Measurements from ENCODE around the gene ANO2.
"Not testable (repeated sequence)": the region's sequence is repeated elsewhere in the genome, so short reads cannot be mapped to it uniquely, and the experiment has no call there.

ANO2 gene

DNA sequence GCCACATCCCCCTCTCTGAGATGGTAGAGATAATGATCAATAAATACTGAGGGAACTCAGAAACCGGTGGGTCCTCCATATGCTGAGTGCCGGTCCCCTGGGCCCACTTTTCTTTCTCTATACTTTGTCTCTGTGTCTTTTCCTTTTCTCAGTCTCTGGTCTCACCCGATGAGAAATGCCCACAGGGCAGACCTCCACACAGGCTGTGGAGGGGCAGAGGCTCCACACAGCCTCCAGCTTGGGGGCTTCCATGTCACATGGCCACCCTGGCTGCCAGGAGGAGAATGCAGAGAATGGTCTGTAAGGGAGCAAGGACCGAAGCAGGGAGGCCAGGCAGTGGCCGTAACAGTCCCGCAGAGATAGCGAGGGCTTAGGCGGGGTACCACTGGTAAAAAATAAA is 407.3 kb downstream of the ANO2 start:
- TF ChIP-seq, protein P1, sequence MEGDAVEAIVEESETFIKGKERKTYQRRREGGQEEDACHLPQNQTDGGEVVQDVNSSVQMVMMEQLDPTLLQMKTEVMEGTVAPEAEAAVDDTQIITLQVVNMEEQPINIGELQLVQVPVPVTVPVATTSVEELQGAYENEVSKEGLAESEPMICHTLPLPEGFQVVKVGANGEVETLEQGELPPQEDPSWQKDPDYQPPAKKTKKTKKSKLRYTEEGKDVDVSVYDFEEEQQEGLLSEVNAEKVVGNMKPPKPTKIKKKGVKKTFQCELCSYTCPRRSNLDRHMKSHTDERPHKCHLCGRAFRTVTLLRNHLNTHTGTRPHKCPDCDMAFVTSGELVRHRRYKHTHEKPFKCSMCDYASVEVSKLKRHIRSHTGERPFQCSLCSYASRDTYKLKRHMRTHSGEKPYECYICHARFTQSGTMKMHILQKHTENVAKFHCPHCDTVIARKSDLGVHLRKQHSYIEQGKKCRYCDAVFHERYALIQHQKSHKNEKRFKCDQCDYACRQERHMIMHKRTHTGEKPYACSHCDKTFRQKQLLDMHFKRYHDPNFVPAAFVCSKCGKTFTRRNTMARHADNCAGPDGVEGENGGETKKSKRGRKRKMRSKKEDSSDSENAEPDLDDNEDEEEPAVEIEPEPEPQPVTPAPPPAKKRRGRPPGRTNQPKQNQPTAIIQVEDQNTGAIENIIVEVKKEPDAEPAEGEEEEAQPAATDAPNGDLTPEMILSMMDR (IDR thresholded peaks at IDR 0.05; ENCODE audit: low read depth, low read length, missing control alignments), result no peak
- in situ Hi-C loops (cut with HindIII; ENCODE audit: low pct_ligation_motif_present, low sequenced_read_pairs), result no loop called here
- H3K27ac ChIP-seq, result no peak overlapping the region
- no peak for DNase-seq
- H3K4me3 ChIP-seq (ENCODE audit: low read depth, low read length), result no peak overlapping the region
- no peaks in the 10 kb centered on the region for H3K36me3 ChIP-seq (replicated peaks)
- no peaks in the 10 kb centered on the region for H3K27me3 ChIP-seq (replicated peaks)

DNA sequence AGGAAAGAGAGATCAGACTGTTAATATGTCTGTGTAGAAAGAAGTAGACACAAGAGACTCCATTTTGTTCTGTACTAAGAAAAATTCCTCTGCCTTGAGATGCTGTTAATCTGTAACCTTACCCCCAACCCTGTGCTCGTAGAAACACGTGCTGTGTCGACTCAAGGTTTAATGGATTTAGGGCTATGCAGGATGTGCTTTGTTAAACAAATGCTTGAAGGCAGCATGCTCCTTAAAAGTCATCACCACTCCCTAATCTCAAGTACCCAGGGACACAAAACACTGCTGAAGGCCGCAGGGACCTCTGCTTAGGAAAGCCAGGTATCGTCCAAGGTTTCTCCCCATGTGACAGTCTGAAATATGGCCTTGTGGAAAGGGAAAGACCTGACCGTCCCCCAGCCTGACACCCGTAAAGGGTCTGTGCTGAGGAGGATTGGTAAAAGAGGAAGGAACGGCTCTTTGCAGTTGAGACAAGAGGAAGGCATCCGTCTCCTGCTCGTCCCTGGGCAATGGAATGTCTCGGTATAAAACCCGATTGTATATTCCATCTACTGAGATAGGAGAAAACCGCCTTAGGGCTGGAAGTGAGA is 407.9 kb downstream of the ANO2 start:
- H3K27me3 ChIP-seq (replicated peaks); H3K27ac ChIP-seq; H3K36me3 ChIP-seq (replicated peaks); H3K4me3 ChIP-seq (ENCODE audit: low read depth, low read length); in situ Hi-C loops (cut with HindIII; ENCODE audit: low pct_ligation_motif_present, low sequenced_read_pairs); DNase-seq: not testable (repeated sequence)

DNA sequence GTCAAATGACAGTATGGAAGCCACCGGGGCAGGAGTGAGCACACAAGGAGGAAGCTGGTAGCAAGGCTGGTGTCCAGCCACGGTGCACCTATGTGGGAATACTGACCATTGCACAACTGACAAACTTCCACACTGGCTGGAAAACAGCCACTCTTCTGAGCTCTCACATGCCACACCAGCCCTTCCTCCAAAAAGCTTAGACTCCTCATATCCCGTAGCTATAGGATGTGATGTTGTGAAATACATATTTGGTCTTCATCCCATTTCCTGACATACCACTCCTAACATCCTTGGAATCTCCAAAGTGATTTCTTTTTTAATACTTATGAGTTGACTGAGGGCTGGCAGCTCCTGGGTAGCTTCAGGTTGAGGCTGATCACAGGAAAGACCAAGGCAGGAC is 409.5 kb downstream of the ANO2 start:
- no peak overlapping the region for H3K4me3 ChIP-seq (ENCODE audit: low read depth, low read length)
- TF ChIP-seq, protein P1 (IDR thresholded peaks at IDR 0.05; ENCODE audit: low read depth, low read length, missing control alignments), result no peak
- DNase-seq, result no peak
- no peaks in the 10 kb centered on the region for H3K36me3 ChIP-seq (replicated peaks)
- in situ Hi-C loops (cut with HindIII; ENCODE audit: low pct_ligation_motif_present, low sequenced_read_pairs), result no loop called here
- H3K27me3 ChIP-seq (replicated peaks), result no peaks in the 10 kb centered on the region
- no peak overlapping the region for H3K27ac ChIP-seq

DNA sequence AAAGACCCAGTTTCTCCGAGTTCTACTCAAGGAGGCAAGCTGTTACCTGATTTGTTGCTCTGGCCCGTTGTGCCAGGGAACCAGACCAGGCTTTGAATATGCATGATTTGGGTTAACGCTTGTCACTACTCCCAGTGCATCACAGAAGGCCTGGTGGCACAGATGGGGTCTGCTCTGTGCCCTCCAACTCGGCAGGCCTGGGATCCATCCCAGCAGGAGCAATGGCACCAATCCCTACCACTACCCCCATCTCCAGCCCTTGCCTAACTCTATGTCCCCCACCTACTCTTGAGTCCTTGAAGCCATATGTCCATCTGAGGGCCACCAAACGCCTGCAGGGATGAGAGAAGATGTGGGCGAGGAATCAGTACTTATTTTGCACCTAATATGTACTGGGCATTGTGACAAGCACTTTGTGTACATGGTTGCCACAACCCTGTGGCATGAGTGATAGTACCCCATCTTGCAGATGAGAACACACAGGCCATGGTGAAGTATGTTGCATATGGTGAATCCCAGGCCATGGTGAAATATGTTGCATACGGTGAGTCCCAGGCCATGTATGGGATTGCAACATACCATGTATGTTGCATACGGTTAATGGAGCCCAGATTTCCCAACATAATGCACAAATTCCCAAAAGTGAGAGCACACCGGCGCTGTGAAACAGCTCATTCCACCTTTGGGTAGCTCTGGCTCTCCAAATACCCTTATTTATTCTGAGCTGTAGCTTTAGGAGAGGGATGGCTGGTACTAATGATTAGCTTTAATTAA is 410.4 kb downstream of the ANO2 start:
- Histone ChIP-seq H3K27me3 (replicated peaks) (no peaks in the 10 kb centered on the region), H3K27ac (no peak overlapping the region), H3K36me3 (replicated peaks) (no peaks in the 10 kb centered on the region), H3K4me3 (ENCODE audit: low read depth, low read length) (no peak overlapping the region)
- TF ChIP-seq, protein P1 (IDR thresholded peaks at IDR 0.05; ENCODE audit: low read depth, low read length, missing control alignments), result no peak
- no peak for DNase-seq
- in situ Hi-C loops (cut with HindIII; ENCODE audit: low pct_ligation_motif_present, low sequenced_read_pairs), result no loop called here

DNA sequence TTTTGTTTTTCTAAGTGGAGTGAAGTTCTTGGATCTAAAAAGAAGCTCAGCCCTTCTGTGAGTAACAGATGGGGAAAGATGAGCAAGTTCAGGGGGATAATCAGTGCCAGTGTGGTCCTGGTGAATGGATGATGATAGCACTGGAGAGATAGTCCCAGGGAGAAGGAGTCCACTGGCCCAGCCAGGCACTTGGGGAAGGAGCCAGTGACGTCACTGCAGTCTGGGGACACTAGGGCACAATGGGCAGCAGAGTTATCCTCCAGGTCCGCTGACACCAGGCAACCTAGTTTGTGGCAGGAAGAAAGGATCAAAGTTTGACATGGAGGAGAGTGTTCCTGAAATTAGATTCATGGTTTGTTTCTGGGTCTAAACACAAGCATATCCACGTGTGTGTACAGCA is 411.7 kb downstream of the ANO2 start:
- Histone ChIP-seq H3K27me3 (replicated peaks) (no peaks in the 10 kb centered on the region), H3K36me3 (replicated peaks) (no peaks in the 10 kb centered on the region), H3K4me3 (ENCODE audit: low read depth, low read length) (no peak overlapping the region), H3K27ac (no peak overlapping the region)
- in situ Hi-C loops (cut with HindIII; ENCODE audit: low pct_ligation_motif_present, low sequenced_read_pairs), result no loop called here
- no peak for DNase-seq
- TF ChIP-seq, protein P1 (IDR thresholded peaks at IDR 0.05; ENCODE audit: low read depth, low read length, missing control alignments), result no peak

DNA sequence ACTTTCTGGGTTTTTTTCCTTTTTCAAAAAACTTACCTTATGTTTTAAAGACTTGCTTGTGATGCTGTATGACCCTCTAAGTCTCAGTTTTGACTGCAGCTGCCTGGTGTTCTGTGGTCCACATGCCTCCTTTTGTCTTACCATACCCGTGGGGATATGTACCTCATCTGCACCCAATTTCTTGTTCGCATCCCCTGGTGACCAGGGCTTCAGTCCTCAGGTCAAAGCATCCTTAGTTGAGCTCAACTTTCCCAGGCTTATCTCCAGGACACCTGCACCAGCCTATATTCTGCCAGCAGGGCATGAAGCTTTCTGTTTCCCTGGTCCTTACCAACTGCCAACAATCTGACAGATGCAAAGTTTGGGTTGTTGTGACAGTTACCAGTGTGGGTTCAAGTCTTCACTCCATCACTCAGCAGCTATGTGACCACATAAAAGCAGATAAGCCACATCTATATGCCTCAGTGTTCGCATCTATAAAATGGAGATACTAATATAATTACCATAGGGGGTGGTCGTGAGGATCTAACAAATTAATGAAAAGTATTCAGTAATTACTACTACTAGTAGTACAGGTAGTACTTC is 419.2 kb downstream of the ANO2 start:
- Histone ChIP-seq H3K4me3 (ENCODE audit: low read depth, low read length) (no peak overlapping the region), H3K36me3 (replicated peaks) (no peaks in the 10 kb centered on the region), H3K27ac (no peak overlapping the region), H3K27me3 (replicated peaks) (no peaks in the 10 kb centered on the region)
- DNase-seq, result no peak
- TF ChIP-seq, protein P1 (IDR thresholded peaks at IDR 0.05; ENCODE audit: low read depth, low read length, missing control alignments), result no peak
- in situ Hi-C loops (cut with HindIII; ENCODE audit: low pct_ligation_motif_present, low sequenced_read_pairs), result no loop called here
